Upper lobe of left lung (tissue), 6 donors: ENCODE measurements around the gene KRT78. TPM values are rescaled to one million over a fixed set of nuclear protein-coding genes. Genes with fewer than 3 reads are reported as not detected.
"Not testable (repeated sequence)": the region's sequence is repeated elsewhere in the genome, so short reads cannot be mapped to it uniquely, and the experiment has no call there.

ENCODE experiments used
- ATAC-seq, 2 donors: fragments of 200-7000 bp; cut with Tn5 transposase; one replicate each; pipeline ENCODE4 v1.9.1; 2022; ENCODE audit warnings: mild to moderate bottlenecking in 2 of 2, moderate library complexity in 2 of 2; ENCODE audit not compliant: low FRiP score in 2 of 2
- DNase-seq, 2 donors: peaks; one replicate each; pipeline ENCODE4 v3.0.0-alpha.2; 2019 to 2020
- H3K27ac ChIP-seq, 4 donors: fragments of 200-600 bp; sonication (generic); one replicate each; pipeline ENCODE4 v1.5.1; 2016 to 2019
- H3K27me3 ChIP-seq, 4 donors: fragments of 200-600 bp; sonication (generic); one replicate each; pipeline ENCODE4 v1.5.1; 2017 to 2019
- H3K36me3 ChIP-seq, 4 donors: fragments of 200-600 bp; sonication (generic); one replicate each; pipeline ENCODE4 v1.5.1; 2016 to 2019
- H3K4me1 ChIP-seq, 4 donors: fragments of 200-600 bp; sonication (generic); one replicate each; pipeline ENCODE4 v1.5.1; 2018 to 2019
- H3K4me3 ChIP-seq, 4 donors: fragments of 200-600 bp; sonication (generic); one replicate each; pipeline ENCODE4 v1.5.1; 2017 to 2019; ENCODE audit warnings: mild to moderate bottlenecking in 2 of 4, moderate library complexity in 1 of 4
- H3K9me3 ChIP-seq, 4 donors: fragments of 200-600 bp; sonication (generic); one replicate each; pipeline ENCODE4 v1.5.1; 2018 to 2019
- EP300 ChIP-seq, 4 donors: sonication (generic); formaldehyde crosslinking; IDR thresholded peaks; one replicate each; pipeline ENCODE4 v1.5.1; 2017; ENCODE audit warnings: antibody characterized with exemption in 4 of 4, control low read depth in 2 of 4
- POLR2A ChIP-seq, 4 donors: fragments of 450-650 bp; IDR thresholded peaks; one replicate each; pipeline ENCODE4 v1.5.1; 2016 to 2017; ENCODE audit warnings: antibody characterized with exemption in 4 of 4, mild to moderate bottlenecking in 2 of 4
- POLR2AphosphoS5 ChIP-seq, 2 donors: sonication (generic); formaldehyde crosslinking; IDR thresholded peaks; one replicate each; pipeline ENCODE4 v1.5.1; 2017; ENCODE audit warnings: antibody characterized with exemption in 2 of 2
- WGBS, 2 donors: methylation state at CpG; one replicate each; pipeline ENCODE4 v1.1.5; 2017 to 2018; 5-methylcytosine and 5-hydroxymethylcytosine counted together
- total RNA-seq, 6 donors: library from RNA; depleted of rRNA in 4 of 6; stranded (reverse); fragments of >200 nt in 4 of 6; gene quantifications; one replicate each; pipeline versions ENCODE4 v1.1.0 to v1.2.1, GENCODE V29; 2016 to 2021
- TF ChIP-seq, protein P1 (sequence below), 6 experiments: fragments of 450-650 bp in 4 of 6; fragments of 200-600 bp in 2 of 6; sonication (generic) in 2 of 6; IDR thresholded peaks; one replicate each; pipeline ENCODE4 v1.5.1; 2016 to 2019; ENCODE audit warnings: antibody characterized with exemption in 6 of 6
- donor health status: DM: no; HTN: no; CAD: no; lungs with moderate emphysema.
- donor health status: DM: no; HTN: yes; CAD: no; lungs with severe emphysema.

KRT78 gene
- total RNA-seq, 6 donors from 2014 or later = 0.13 to 0.30 TPM; not detected in 4

- no peak for DNase-seq
- TF ChIP-seq POLR2A (IDR thresholded peaks at IDR 0.05) = no peak
- TF ChIP-seq EP300 (IDR thresholded peaks at IDR 0.05) = no peak
- TF ChIP-seq, protein P1, sequence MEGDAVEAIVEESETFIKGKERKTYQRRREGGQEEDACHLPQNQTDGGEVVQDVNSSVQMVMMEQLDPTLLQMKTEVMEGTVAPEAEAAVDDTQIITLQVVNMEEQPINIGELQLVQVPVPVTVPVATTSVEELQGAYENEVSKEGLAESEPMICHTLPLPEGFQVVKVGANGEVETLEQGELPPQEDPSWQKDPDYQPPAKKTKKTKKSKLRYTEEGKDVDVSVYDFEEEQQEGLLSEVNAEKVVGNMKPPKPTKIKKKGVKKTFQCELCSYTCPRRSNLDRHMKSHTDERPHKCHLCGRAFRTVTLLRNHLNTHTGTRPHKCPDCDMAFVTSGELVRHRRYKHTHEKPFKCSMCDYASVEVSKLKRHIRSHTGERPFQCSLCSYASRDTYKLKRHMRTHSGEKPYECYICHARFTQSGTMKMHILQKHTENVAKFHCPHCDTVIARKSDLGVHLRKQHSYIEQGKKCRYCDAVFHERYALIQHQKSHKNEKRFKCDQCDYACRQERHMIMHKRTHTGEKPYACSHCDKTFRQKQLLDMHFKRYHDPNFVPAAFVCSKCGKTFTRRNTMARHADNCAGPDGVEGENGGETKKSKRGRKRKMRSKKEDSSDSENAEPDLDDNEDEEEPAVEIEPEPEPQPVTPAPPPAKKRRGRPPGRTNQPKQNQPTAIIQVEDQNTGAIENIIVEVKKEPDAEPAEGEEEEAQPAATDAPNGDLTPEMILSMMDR (IDR thresholded peaks at IDR 0.05) = no peak
- TF ChIP-seq POLR2AphosphoS5 (IDR thresholded peaks at IDR 0.05) = no peak
- no peak overlapping the region for H3K27ac ChIP-seq
- no peaks in the 10 kb centered on the region for H3K36me3 ChIP-seq
- 80 to 87% methylated on average over 3 of the region's 3 CpGs for WGBS, 2 donors
- no peak overlapping the region for H3K4me3 ChIP-seq
- peaks cover 0 to 3% (median 0%) of the 10 kb centered on the region in 4 donors for H3K9me3 ChIP-seq
- ATAC-seq = no peak
- no peaks in the 10 kb centered on the region for H3K27me3 ChIP-seq
- peaks cover 0 to 7% (median 3%) of the 10 kb centered on the region in 4 donors for H3K4me1 ChIP-seq
Measured at GRCh38 chr12:52856787-52857186, 8.0 kb upstream of the KRT78 start.

- ATAC-seq, H3K27ac ChIP-seq: not testable (repeated sequence)
- 66 to 98% methylated on average over 2 of the region's 2 CpGs for WGBS, 2 donors
Measured at GRCh38 chr12:52856077-52856476, 7.3 kb upstream of the KRT78 start.

DNA sequence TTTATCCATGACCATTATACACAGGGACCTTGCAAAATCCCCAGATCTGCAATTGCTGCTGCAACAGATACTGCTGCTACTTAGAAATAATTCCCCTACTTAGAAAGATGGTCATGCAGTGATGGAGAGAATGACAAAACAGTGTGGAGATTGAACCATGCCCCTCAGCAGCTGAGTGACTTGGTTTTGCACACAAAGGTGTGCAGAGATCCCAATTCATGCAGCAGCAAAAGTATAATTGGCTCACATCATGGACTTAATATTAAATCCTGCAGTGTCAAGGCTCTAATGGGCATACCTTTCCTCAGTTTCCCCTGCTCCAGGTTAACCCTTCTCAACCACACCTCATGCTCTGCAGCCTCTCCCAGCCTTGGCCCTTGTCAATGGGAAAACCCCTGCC, 3.0 kb upstream of the KRT78 start:
- H3K27me3 ChIP-seq = no peaks in the 10 kb centered on the region
- H3K36me3 ChIP-seq = no peaks in the 10 kb centered on the region
- DNase-seq (no peak), ATAC-seq (no peak)
- no peak overlapping the region for H3K4me3 ChIP-seq
- no peak overlapping the region for H3K27ac ChIP-seq
- H3K9me3 ChIP-seq = peaks cover 0 to 3% (median 0%) of the 10 kb centered on the region in 4 donors
- H3K4me1 ChIP-seq = peaks cover 0 to 8% (median 0%) of the 10 kb centered on the region in 4 donors
- TF ChIP-seq, protein P1 (IDR thresholded peaks at IDR 0.05) = no peak
- TF ChIP-seq POLR2A (IDR thresholded peaks at IDR 0.05) (no peak), EP300 (IDR thresholded peaks at IDR 0.05) (no peak), POLR2AphosphoS5 (IDR thresholded peaks at IDR 0.05) (no peak)

More at GRCh38 chr12:52856077-52856476, 7.3 kb upstream of the KRT78 start:
- not testable (repeated sequence) for H3K9me3 ChIP-seq, DNase-seq, H3K27me3 ChIP-seq, H3K4me1 ChIP-seq, H3K4me3 ChIP-seq, H3K36me3 ChIP-seq

GRCh38 chr12:52850681-52851080, 1.9 kb upstream of the KRT78 start:
- peaks cover 0 to 3% (median 0%) of the 10 kb centered on the region in 4 donors for H3K9me3 ChIP-seq
- DNase-seq (no peak), ATAC-seq (no peak)
- 73 to 79% methylated on average over 5 of the region's 5 CpGs for WGBS, 2 donors
- H3K36me3 ChIP-seq = no peaks in the 10 kb centered on the region
- no peaks in the 10 kb centered on the region for H3K27me3 ChIP-seq
- H3K4me3 ChIP-seq = no peak overlapping the region
- TF ChIP-seq POLR2A (IDR thresholded peaks at IDR 0.05) (no peak), POLR2AphosphoS5 (IDR thresholded peaks at IDR 0.05) (no peak), EP300 (IDR thresholded peaks at IDR 0.05) (no peak)
- TF ChIP-seq, protein P1 (IDR thresholded peaks at IDR 0.05) = no peak
- no peak overlapping the region for H3K27ac ChIP-seq
- peaks cover 0 to 8% (median 0%) of the 10 kb centered on the region in 4 donors for H3K4me1 ChIP-seq

GRCh38 chr12:52849511-52849910, 717 bp upstream of the KRT78 start:
- TF ChIP-seq POLR2AphosphoS5 (IDR thresholded peaks at IDR 0.05) = no peak
- TF ChIP-seq, protein P1 (IDR thresholded peaks at IDR 0.05) = no peak
- no peak for TF ChIP-seq EP300 (IDR thresholded peaks at IDR 0.05)
- TF ChIP-seq POLR2A (IDR thresholded peaks at IDR 0.05) = no peak
- 84 to 86% methylated on average over 3 to 6 of the region's 6 CpGs for WGBS, 2 donors
- no peaks in the 10 kb centered on the region for H3K27me3 ChIP-seq
- no peak for ATAC-seq
- H3K36me3 ChIP-seq = no peaks in the 10 kb centered on the region
- no peak for DNase-seq
- no peak overlapping the region for H3K4me3 ChIP-seq
- H3K9me3 ChIP-seq = no peaks in the 10 kb centered on the region
- peaks cover 0 to 8% (median 0%) of the 10 kb centered on the region in 4 donors for H3K4me1 ChIP-seq
- H3K27ac ChIP-seq = no peak overlapping the region
